NCI-H748 (cell line): ENCODE data around the gene DPP6.
A peak's percentile ranks its signal among the peaks of the same experiment; 100 is the strongest.

Source experiments
- DNase-seq: peaks from one replicate; lab custom pipeline; 2025; ENCODE audit not compliant: unreplicated experiment; lab: John Stamatoyannopoulos, UW

The DPP6 gene

GRCh38 chr7:154512121-154512833 is 460.1 kb downstream of the DPP6 start:
- no peak for DNase-seq

DNA sequence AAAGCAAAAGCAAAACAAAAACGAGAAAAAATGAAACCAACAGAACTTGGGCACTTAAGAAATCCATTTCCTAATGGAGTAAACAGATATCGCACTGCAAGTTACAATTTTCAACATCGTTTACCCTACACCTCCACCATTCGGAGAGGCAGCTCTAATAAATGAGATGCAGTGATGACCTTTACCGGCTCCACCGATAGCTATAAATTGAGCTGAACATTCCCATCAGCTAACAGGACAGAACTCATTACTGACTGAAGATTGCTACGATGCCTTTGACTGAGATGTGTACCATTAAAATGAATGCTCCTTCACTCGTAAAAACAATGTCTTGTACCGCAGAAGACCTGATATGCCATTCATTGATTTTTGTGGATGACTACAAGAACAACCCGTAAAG is 465.6 kb downstream of the DPP6 start:
- DNase-seq = no peak

- DNase-seq = no peak
These were observed 467.0 kb downstream of the DPP6 start for GRCh38 chr7:154519229-154519628.

DNA sequence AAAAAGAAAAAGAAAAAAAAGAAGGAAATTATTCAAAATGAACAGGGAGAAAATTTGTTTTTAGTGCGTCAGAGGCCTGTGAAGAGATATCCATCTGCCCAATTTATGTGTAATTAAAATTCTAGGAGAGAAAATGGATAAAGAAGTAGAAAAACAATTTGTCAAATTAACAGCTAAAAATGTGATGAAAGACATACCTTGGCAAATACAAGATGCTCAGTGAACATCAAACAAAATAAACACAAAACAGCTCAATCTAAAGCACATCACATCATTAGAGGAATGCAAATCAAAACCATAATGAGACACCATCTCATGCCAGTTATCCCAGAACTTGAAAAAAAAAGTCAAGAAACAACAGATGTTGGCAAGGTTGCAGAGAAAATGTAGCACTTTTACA is 477.9 kb downstream of the DPP6 start:
- no peak for DNase-seq

- DNase-seq = no peak
These were observed 480.6 kb downstream of the DPP6 start for GRCh38 chr7:154532771-154533170.

GRCh38 chr7:154540596-154540995 is 488.4 kb downstream of the DPP6 start:
- no peak for DNase-seq

DNA sequence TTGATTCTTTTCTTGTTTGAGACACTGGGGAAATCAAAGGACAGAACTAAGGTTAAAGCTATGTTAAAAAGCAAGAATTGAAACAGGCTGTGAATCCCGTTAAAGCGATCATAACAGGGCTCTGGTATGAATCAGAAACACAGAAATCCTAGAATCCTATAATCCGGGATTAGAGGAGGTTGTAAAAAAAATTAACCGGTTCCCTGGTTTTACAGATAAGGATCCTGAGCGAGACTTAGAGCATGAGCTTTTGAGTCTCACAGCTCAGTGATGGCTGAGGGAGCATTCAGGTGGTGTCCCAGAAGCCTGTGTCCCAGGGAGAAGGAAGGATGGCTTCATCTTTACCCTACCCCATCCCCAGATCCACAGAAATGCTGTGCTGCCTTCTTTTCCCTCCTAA is 489.4 kb downstream of the DPP6 start:
- no peak for DNase-seq

DNA sequence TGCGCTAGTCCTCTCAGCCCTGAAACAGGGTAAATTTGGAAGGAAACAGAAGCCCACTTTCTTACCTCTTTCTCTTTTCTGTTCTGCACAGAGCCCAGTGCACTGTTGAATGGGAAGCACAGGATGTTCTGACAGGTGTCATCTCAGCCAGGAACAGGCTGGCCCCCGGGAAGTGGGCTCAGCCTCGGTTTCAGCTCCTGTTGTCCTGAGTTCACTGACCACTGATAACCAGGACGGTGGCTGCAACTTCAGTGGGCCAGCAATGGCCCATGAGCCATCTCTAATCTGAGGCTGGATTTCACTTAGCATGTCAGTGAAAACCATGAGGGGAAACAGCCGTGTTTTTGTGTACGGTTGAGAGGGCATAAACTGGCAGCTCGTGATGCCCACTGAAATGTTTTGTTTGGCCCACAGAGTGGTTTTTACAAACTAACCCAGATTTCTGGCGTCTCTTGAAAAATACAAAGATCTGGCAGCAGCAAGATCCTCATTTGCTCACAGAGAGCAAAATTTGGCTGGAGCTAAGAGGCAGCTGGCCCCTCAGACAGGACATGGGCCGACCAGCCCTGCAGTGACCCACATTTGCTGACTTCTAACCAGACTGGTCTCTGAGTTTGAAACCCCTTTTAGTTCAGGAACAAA is 494.9 kb downstream of the DPP6 start:
- no peak for DNase-seq

- DNase-seq = no peak
These were observed 501.6 kb downstream of the DPP6 start for GRCh38 chr7:154553711-154554265.

- no peak for DNase-seq
These were observed 507.3 kb downstream of the DPP6 start for GRCh38 chr7:154559454-154559853.

DNA sequence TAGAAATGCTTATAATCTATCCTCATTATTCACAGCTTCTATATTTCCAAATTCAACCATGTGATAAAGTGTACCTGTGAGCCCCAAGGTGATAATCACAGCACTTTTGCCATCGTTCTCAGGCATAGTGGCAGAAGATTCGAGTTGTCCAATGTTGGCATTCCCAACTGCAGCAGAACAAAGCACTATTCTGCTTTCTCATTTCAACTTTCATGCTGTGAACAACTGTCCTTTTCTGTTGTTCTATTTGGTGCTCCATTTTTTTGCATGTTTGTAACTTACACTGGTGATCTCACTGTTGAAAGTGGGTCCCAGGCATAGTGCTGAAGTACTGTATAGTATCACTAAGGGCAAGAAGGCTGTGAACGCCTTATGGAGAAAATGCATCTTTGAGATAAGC is 512.5 kb downstream of the DPP6 start:
- DNase-seq = no peak

DNA sequence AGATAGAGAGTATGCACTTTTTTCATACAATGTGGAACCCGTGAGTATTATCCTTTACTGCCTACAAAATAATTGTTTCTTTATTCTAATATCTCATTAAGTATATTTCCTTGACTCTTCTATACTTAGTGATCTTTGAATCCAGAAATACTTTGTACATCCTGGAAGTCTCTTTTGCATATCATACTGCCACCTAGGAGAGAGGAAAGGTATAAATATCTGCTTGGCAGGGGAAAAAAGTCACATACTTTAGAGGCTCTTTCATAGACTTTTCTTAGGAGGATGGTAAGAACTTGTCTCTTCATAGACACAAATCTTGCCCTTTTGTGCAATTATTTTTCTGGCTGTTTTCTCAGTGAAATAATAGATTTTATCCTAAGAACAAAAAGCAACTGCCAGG is 514.7 kb downstream of the DPP6 start:
- no peak for DNase-seq

- DNase-seq = no peak
These were observed 516.1 kb downstream of the DPP6 start for GRCh38 chr7:154568346-154568745.

DNA sequence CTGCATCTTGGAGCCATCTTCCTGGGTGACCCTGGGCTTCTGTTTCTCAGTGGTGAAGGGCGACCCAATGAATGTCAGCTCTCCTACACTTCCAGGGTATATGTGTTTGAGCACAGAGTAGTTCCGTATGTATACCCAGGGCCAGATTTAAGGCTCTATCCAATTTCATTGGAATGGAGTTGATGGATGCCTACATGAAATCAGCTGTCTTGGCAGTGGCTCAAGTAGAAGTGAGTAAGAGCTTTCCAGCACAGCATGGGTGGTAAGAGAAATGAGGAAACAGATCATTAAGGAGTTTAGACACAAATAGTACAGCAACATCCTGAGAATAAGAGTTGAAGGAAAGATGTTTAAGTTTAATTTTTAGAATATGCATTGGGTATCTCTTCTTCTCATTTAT is 517.7 kb downstream of the DPP6 start:
- no peak for DNase-seq

DNA sequence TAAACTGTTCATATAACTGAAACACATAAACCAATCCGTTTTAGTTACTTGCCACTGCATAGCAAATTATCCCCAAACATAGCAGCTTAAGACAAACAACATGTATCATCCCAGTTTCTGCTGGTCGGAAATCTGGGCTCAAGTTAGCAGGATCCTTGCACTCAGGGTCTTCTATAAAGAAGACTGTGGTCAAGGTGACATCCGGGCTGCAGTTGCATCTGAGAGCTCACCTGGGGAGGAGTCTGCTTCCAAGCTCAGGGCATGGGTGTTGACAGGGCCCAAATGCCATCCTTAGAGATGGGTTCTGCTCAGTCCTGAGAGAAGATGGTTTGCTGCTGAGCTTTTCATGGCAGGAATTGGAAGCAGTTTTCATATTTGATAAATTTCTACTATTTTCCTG is 519.6 kb downstream of the DPP6 start:
- DNase-seq = no peak

DNA sequence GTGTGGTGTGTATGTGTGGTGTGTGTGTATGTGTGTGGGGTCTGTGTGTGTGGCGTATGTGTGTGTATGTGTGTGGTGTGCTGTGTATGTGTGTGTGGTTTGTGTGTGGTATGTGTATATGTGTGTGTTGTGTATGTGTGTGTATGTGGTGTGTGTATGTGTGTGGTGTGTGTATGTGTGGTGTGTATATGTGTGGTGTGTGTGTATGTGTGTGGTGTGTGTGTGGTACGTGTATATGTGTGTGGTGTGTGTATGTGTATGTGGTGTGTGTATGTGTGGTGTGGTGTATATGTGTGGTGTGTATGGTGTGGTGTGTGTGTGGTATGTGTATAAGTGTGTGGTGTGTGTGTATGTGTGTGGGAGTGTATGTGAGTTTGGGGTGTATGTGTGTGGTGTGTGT is 522.0 kb downstream of the DPP6 start:
- no peak for DNase-seq

DNA sequence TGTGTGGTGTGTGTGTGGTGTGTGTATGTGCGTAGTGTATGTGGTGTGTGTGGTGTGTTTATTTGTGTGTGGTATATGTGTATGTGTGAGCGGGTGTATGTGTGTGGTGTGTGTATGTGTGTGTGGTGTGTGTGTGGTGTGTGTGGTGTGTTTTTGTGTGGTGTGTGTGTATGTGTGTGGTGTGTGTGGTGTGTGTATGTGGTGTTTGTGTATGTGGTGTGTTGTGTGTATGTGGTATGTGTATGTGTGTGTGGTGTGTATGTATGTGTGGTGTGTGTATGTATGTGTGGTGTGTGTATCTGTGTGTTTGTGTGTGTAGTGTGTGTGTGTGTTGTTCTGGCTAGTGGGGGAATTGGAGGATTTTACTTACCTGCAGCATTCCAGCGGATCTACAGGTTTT is 523.3 kb downstream of the DPP6 start:
- DNase-seq = no peak

- DNase-seq = no peak
These were observed 524.4 kb downstream of the DPP6 start for GRCh38 chr7:154576604-154577003.

- DNase-seq = peak; percentile 70
These were observed 525.1 kb downstream of the DPP6 start for GRCh38 chr7:154577141-154577873.

- no peak for DNase-seq
These were observed 526.1 kb downstream of the DPP6 start for GRCh38 chr7:154578336-154578735.

- DNase-seq = no peak
These were observed 527.5 kb downstream of the DPP6 start for GRCh38 chr7:154579711-154580110.
